Amniotic epithelial cell (primary cell): ENCODE measurements around the gene ESR2.
A peak's percentile ranks its signal among the peaks of the same experiment; 100 is the strongest.

Experiments
- DNase-seq: peaks from one replicate; pipeline ENCODE4 v3.0.0-alpha.2; 2010; ENCODE audit warnings: low read depth

The ESR2 gene

GRCh38 chr14:64265222-64265621, 28.9 kb downstream of the ESR2 start:
- no peak for DNase-seq

- no peak for DNase-seq
Observed at GRCh38 chr14:64260418-64260817, 33.8 kb downstream of the ESR2 start.

DNA sequence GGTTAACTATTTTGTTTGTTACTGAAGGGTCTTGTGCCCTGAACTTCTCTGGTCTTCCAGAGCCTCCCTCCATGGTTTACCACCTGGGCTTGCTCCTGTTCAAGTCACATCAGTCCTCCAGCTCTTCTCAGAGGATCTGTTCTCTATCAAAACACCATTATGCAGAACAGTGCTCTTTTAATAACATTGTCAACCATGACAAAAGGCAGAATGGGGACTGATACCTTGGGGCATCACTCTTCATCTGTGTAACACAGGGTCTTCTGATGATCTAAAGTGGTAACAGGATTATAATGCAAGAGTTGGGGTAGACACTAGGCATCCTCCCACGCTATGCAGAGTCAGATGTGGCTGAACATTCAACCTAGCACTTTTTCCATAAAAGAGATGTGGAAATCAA, 38.4 kb downstream of the ESR2 start:
- no peak for DNase-seq

DNA sequence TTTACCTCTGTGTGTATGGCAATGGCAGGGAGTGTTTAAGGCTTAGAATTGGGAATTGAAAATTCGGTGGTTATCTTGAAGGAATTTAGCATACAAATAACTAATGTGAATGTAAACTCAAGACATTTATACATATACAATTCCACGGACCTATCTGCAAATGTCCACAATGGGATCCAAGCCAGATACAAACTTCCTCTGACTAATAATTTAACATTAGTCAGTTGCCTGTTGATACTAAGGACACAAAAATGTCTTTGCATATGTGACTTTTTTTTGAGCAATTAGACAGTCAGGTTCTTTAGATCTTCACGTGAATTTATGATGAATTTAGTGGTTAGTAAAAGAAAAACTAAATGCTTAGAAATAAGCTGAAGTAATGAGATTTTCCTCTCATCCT, 40.5 kb downstream of the ESR2 start:
- DNase-seq: peak; percentile 28

DNA sequence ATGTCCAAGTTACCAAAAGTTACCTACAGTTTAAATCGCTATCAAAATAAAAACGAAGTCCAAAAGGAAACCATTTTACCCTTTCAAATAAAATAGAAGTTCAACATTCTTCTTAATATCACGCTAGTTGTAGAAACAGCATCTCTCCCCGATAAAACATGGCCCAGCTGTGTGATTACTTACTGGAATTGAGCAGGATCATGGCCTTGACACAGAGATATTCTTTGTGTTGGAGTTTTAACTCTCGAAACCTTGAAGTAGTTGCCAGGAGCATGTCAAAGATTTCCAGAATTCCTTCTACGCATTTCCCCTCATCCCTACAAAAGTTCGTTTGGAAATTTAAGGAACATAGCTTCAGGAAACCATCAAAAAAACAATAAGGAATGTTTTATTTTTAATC, 44.8 kb downstream of the ESR2 start:
- DNase-seq: no peak

DNA sequence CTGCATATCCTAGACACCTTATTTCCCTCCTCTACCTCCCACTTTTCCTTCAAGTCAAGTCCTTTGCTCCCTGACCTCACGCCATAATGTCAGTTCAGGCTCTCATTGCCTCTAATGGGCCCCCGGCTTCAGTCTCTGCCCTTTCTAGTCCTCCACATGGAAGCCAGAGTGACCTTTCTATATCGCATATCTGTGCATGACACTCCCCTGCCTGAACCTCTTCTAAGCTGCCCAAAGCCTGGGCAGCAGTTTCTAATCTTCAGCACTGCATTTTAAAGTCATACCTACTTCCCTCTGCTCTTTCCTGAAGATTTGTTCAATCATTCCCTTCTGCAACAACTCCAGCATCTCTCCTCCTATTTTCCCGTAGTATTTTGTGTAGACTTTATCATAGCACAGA, 45.5 kb downstream of the ESR2 start:
- DNase-seq: no peak

DNA sequence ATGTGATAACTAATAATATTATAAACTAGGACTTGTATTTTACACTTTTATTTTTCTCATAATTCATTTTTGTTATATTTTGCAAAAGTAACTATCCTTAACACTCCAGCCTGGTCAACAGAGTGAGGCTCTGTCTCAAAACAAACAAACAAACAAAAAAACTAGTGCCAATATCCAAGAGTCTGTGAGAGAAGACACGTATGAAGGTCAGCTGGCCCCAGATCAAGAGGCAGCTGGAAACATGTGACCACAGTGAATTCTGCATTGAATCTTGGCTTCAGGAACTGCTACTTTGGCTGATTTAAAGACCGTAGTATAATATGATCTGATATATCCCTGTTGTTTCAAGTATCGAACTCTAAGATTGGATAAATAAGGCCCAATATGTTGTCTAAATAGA, 47.0 kb downstream of the ESR2 start:
- DNase-seq: no peak

DNA sequence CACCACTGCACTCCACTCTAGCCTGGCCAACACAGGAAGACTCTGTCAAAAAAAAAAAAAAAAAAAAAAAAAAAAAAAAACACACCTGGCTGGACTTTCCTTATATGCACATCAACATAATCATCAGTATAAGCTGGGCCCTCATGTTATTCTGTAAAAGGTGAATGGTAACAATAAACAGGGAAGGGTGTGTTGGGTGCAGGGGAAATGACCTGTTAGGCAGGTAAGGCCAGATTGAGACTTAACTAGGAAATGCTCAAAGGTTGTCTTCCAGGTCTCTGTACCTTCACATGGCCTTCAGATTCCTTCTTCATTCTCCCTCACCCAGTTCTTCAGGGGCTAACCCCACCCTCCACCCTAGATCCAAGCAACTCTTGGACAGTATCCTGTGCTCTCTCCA, 47.5 kb downstream of the ESR2 start:
- DNase-seq: no peak

DNA sequence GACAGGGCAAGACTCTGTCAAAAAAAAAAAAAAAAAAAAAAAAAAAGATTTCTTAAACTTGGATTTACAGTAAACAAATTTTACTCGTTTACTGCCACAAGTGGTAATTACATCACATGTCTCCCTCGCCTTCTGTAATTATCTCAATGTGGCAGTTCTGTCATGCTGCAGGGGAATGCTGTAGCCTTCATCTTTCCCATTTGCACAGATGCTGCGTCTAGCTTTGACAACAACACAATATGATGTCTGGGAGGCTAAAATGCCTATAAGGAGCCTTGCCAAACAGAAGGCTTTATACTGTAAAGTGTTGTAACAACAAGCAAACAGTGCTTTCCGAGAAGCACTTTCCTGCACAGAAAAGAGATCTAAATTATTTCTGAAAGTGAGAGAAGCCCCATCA, 48.7 kb downstream of the ESR2 start:
- no peak for DNase-seq

- no peak for DNase-seq
Observed at GRCh38 chr14:64244279-64244678, 49.9 kb downstream of the ESR2 start.

- DNase-seq: no peak
Observed at GRCh38 chr14:64238631-64239030, 55.5 kb downstream of the ESR2 start.

DNA sequence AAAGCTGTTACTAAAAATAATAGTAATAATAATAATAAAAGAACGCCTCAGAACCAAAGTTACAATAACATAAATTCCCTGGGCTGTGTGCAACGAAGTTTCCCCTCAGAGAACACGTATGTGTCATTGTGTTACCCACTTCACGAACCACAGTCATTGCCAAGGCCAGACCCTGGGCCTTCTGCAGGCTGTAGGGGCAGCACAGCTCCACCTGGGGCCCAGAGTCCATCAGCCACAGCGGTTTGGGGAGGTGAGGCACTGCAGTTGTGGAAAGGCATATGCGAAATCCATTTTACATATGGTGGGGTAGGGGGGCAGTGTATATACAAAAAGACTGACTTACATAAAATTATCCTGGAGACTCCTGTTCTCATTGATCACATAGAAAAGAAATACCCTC, 56.1 kb downstream of the ESR2 start:
- DNase-seq: no peak

DNA sequence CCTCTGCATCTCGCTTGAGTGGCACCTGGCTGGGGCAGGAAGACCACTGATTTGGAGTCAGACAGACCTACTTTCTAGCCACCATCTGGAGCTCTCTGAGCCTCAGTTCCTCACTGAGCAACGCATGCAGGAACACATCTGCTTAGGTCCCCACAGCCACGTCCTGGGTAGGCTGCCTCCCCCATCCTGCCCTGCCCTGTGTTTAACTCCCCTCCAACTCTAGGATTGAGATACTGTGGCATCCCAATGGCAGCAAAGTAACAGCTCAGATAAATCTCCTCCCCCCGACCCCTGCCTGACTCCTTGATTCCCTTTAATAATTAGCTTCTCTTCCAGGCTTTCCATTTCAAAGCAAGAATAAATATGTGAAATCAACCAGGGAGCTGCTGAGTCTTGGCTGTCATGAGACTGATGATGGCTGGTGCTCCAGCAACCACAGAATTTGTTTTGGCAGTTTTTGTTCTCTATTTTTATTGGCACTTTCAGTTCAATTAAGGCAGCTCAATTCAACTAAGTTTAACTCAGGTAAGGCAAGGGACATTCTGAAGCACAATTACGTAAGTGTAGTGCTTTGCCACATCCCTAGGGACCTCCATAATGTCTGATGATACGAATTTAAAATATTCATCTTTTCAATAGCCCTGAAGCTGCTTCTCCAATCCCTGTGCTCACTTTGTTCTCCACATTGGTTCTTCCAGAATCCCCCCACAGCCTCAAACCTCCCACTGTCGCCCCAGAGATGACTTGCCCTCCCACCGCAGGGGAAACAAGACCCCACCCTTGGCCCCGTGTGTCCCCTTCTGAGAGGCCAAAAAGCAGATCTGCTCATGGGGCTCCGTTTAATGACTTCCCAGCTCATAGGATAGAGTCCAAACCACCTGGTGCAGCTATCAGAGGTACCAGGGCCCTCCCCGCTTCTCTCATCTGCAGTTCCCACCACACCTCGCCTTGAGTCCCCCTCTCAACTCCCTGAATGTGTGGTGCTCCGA, 58.2 kb downstream of the ESR2 start:
- DNase-seq: no peak

GRCh38 chr14:64234877-64235651, 59.1 kb downstream of the ESR2 start:
- peak; percentile 36 for DNase-seq

DNA sequence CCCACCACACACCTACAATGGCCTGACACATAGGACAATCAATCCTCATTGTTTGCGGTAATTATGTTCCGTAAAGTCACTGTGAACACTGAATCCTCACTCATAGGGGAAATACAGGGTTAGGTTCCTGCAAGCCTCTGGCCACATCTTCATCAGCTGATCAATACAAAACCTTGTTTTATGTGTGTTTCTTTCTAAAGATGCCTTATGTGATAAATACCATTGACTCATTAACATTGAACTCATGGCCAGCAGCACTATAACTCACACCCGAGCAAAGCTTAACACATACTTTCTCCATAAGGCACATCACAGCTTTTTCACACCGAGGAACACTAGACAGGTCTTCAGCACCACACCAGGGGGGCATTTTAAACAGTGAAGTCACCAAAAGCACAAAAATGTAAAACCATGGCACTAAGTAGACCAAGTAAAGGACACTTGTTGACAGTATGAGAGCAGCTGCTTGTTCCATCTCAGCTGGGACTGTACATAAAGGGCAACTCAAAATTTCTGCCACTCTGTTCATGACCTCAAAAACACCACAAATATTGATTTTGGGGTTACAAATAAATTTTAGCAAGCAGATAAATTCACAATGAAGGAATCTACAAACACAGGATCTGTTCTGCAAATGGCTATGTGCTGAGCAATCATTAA, 60.5 kb downstream of the ESR2 start:
- no peak for DNase-seq

GRCh38 chr14:64232944-64233343, 61.2 kb downstream of the ESR2 start:
- no peak for DNase-seq

GRCh38 chr14:64232095-64232838, 61.9 kb downstream of the ESR2 start:
- DNase-seq: peak; percentile 51

GRCh38 chr14:64229489-64229888, 64.7 kb downstream of the ESR2 start:
- DNase-seq: no peak

DNA sequence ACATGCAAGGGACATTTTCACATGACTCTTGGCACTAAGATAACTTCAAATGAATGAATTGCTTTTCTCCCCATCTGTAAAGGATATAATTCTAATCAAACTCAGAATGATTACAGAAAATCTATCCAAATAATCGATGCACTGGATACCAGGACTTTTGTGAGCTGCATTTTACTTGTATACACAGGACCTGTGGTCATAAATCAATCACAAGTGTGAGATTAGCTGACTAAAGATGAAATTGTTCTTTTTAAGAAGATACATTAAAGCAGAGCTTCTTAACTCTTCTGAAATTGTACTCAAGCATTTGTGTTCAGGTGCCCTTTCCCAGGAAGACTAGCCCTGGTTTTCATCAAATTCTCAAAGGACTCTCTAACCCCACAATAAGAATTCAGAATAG, 66.3 kb downstream of the ESR2 start:
- no peak for DNase-seq

GRCh38 chr14:64225151-64225757, 68.9 kb downstream of the ESR2 start:
- no peak for DNase-seq

- DNase-seq: no peak
Observed at GRCh38 chr14:64221391-64222003, 72.7 kb downstream of the ESR2 start.
